Vagina (tissue), 2 donors: ENCODE measurements around the gene ACVR2B.

ENCODE experiments used
- POLR2A ChIP-seq, 2 donors: fragments of 450-650 bp; IDR thresholded peaks; one replicate each; pipeline ENCODE4 v1.6.1; 2017; ENCODE audit warnings: antibody characterized with exemption in 2 of 2, mild to moderate bottlenecking in 2 of 2, moderate library complexity in 2 of 2
- TF ChIP-seq, protein P1 (sequence below), 3 experiments: fragments of 450-650 bp in 2 of 3; fragments of 200-600 bp in 1 of 3; sonication (generic) in 1 of 3; IDR thresholded peaks; one replicate each; pipeline ENCODE4 v1.5.1; 2017 to 2019; ENCODE audit warnings: antibody characterized with exemption in 3 of 3, mild to moderate bottlenecking in 2 of 3, moderate library complexity in 2 of 3

DNA sequence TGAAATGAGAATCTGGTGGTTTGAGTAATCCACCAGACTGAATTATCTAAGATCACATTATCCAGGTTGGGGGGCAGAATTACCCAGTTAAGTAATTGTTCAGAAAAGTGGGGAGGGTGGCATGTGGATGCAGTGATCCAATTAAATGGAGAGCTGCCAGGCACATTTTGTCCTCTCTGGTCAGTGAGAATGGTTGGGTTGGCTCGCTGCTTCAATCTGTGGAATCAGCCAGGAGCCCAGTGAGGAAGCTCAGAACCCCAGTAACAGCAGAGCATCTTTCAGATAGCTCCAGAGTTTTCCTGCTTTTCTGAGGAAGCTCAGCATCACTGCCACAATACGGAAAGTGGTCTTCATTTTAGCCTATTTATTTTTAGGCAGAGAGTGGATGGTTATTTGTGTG, 36.1 kb downstream of the ACVR2B start:
- TF ChIP-seq, protein P1, sequence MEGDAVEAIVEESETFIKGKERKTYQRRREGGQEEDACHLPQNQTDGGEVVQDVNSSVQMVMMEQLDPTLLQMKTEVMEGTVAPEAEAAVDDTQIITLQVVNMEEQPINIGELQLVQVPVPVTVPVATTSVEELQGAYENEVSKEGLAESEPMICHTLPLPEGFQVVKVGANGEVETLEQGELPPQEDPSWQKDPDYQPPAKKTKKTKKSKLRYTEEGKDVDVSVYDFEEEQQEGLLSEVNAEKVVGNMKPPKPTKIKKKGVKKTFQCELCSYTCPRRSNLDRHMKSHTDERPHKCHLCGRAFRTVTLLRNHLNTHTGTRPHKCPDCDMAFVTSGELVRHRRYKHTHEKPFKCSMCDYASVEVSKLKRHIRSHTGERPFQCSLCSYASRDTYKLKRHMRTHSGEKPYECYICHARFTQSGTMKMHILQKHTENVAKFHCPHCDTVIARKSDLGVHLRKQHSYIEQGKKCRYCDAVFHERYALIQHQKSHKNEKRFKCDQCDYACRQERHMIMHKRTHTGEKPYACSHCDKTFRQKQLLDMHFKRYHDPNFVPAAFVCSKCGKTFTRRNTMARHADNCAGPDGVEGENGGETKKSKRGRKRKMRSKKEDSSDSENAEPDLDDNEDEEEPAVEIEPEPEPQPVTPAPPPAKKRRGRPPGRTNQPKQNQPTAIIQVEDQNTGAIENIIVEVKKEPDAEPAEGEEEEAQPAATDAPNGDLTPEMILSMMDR (IDR thresholded peaks at IDR 0.05): no peak
- no peak for TF ChIP-seq POLR2A (IDR thresholded peaks at IDR 0.05)
